Ovary (tissue), 3 donors: ENCODE results near the gene CEP126.

Experiments
- CTCF ChIP-seq, 3 donors: fragments of 450-650 bp in 2 of 3; fragments of 200-600 bp in 1 of 3; IDR thresholded peaks; one replicate each; pipeline versions ENCODE4 v1.5.1 to v1.8.0; 2016 to 2022; ENCODE audit warnings: antibody characterized with exemption in 3 of 3, mild to moderate bottlenecking in 1 of 3
- POLR2A ChIP-seq: fragments of 450-650 bp; IDR thresholded peaks from one replicate; pipeline ENCODE4 v1.6.1; 2017; ENCODE audit warnings: antibody characterized with exemption, mild to moderate bottlenecking, moderate library complexity
- donor health status: DM: no; HTN: no; CAD: no.

GRCh38 chr11:102036757-102037156, 121.9 kb downstream of the CEP126 start:
- no peak for TF ChIP-seq CTCF (IDR thresholded peaks at IDR 0.05)
- no peak for TF ChIP-seq POLR2A
